Hematopoietic multipotent progenitor cell treated with erythropoietin and hydrocortisone succinate and interleukin-3 and kit ligand, for 4 days (in vitro differentiated cells): ENCODE results near the gene CDH18.

Experiments
- DNase-seq: peaks from one replicate; pipeline ENCODE4 v3.0.0-alpha.2; 2015

Gene CDH18

DNA sequence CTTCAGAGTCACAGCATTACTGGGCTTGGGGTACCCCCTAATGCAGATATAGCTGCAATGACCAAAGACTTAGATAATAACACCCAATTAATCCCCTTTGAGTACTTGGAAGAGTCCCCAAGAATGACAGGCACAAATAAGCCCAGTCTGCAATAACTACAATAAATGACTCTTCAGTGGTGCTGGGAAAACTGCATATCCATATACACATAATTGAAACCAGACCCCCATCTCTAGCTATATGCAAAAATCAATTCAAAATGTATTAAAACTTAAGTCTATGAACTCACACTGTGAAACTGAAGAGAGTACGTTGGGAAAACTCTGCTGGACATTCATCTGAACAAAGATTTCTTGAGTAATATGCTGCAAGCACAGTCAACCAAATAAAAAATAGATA is 422.5 kb downstream of the CDH18 start:
- no peak for DNase-seq

DNA sequence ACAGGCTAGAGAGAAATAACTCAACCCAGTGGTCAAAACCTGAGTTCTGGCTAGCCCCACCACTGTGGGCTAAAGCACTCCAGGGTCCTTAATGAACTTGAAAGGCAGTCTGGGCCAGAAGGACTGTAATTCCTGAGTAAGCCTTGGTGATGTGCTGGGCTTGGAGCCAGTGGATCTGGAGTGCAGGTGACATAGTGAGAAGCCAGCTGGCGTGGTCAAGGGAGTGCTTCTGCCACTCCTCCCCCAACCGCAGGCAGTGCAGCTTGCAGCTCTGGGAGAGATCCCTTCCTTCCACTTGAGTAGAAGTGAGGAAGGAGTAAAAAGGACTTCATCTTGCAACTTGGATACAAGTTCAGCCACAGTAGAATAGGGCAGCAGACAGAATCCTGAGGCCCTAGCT is 424.0 kb downstream of the CDH18 start:
- DNase-seq: no peak

DNA sequence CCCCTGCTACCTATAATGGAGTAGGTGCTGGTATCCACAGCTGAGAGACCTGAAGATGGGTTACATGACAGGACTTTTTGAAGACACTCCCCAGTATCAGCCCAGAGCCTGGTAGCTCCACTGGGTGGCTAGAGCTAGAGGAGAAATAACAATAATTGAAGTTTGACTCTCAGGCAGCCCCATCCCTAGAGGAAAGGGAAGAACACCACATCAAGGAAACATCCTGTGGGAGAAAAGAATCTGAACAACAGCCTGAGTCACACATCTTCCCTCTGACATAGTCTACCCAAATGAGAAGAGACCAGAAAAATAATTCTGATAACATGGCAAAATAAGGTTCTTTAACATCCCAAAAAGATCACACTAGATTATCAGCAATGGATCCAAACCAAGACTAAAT is 432.1 kb downstream of the CDH18 start:
- DNase-seq: no peak

DNA sequence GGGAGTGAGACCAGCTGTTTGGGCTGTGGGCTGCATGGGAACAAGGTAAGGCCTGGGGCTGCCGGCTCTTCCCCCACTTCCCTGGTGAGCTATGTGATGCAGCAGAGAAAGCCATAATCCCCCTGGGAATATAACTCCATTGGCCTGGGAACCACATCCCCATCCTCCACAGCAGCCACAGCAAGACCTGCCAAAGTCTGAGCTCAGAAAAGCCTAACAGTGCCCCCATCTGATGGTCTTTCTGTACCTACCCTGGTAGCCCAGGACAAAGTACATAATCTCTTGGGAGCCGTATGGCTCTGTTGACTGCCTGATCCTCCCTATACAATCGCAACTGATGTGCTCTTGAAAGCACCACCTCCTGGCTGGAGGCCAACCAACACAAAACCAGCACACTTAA is 432.6 kb downstream of the CDH18 start:
- DNase-seq: no peak

DNA sequence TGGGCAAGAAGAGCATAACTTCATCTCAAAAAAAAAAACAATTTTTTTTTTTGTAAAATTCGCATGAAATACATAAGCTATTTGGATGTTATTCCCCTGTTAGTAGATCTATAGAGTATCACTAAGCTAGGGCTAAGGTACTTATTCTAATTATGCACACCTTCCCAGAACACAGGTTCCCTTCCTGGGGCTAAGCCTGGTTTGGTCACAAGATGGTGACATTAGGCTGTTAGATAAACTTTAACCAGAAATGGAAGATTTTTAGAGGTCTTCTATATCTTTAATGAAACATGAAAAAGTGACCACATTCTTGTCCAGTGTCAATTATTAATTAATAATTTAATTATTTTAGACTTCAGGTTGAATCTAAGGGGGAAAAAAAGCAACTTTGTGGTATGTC is 433.5 kb downstream of the CDH18 start:
- DNase-seq: no peak

DNA sequence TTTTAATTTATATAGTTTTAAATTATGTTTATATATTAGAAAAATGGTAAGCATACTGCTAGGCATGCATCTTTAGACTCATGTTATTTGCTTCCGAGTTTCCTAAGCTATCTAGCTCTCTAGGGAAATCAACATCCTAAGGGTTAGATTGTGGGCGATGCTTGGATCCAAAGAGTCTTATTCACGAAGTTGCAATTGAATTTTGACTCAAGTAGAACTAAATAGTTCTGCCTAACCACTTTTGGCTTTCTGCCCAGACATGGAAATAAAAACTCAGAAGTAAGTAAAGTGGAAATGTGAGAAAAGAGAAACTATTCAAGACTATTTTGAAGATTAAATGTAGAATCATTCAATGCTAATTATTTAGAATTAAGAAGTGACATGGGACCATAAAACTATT is 440.4 kb downstream of the CDH18 start:
- DNase-seq: peak; percentile 3

DNA sequence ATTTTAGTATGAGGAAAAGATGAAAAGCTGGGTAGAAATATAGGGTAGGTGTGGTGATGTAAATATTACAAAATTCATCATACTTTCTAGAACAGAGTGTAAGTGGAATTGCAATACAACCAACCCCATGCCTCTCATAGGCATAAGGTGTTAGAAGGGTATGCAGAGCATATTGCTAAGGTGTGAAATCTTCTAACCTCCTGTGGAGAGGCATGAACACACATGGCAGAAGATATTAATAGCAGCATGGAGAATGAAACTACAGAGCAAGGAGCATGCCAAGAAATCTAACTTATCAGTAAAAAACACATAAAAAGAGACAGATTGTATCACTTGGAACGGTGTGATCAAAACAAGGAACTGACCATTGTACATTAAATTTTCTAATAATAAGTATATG is 441.5 kb downstream of the CDH18 start:
- DNase-seq: no peak

DNA sequence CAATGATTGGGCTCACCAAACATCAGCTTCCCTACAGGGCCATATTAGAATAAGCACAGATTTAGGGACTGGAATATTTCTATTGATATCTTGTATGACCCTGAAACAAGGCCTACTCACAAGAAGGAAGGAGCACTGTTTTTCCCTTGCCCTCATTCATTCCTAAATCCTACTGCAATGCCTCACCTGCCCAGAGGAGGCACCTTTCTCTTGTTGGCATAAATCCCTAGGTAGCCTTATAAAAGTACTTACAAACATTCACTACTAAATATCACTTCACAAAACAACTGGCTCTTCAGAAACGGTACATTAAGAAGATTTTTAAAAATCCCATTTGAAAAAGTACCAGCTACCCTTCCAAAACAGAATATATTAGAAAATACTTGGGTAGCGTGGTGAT is 449.4 kb downstream of the CDH18 start:
- DNase-seq: no peak

DNA sequence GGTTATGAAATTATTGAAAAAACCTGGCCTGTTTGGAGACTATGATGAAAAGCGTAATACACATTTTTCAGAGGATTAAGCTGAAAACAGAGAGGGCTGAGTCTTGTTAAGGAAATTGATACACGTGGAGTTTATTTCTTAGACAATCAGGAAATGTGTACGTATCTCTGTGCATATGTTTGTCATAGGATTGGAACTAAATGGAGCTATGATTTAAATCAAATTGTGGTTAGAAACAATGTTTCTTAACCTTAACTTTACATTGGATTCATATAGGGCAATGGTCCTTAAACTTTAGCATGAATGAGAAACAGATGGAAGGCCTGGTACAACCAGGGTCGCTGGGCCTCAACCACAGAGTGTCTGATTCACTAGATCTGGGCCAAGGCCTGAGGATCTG is 451.6 kb downstream of the CDH18 start:
- no peak for DNase-seq

DNA sequence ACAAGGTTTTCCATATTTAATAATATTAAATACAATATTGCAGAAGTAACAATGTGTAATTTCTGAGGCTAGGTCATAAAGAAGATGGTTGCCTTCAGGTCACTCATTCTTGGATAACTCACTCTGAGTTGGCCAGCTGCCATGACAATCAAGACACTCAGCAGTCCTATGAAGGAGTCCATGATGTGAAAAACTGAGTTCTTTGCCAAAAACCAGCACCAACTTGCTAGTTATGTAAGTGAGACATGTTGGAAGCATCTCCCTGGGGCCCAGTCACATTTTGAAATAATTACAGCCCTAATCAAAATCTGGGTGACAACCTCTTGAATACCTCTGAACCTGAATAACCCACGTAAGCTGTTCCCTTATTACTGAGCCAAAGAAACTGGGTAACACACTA is 453.2 kb downstream of the CDH18 start:
- no peak for DNase-seq

DNA sequence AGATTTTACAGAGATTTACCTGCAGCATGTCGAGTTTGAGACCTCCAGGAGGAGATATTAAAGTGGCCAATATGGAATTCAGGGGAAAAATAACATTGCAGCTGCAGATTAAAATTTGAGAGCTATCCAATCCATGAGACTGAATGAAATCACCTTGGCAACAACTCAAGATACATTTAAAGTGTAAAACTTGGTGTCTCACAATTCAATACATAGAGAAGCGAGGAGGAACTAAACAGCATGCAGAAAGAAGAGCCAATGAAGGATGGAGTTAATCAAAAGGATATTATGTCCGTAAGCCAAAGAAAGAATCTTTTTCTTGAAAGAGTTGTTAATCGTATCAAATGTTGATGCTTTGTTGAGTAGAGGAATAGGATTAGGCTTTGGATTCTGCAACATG is 455.1 kb downstream of the CDH18 start:
- no peak for DNase-seq

DNA sequence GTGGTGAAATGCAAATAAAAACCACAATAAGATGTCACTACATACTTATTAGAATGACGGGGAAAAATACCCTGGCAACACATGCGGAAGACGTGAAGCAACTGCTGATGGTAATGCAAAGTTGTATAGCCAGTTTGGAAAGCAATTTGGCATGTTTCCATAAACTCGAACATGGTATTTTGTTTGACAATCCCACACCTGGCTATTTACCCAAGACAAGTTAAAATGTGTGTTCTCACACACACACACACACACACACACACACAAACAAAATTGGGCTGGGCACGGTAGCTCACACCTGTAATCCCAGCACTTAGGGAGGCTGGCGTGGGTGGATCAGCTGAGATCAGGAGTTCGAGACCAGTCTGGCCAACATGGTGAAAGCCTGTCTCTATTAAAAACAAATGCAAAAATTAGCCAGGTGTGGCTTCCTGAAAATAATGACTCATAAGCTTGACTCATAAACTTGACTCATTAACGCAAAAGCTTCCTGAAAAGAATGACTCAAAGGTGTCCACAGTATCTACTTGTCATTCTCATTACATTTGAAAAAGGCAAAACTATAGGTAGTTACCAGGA is 456.5 kb downstream of the CDH18 start:
- DNase-seq: no peak

DNA sequence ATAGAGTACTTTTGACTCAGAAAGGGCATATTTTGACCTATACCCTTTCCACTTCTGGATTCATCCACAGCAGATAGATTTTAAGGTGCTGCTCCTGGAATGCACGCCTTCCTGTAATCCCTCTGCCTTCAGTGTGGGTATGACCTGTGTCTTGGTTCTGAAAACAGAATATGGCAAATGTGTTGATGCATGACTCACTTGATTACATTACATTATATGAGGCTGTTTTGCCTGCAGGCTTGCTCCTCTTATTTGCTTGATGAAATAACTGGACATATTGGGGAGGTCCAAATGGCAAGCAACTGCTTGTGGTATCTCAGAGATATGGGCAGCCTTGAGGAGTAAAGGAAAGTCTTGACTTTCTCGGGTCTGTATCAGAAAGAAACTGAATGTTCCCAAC is 468.6 kb downstream of the CDH18 start:
- DNase-seq: no peak

DNA sequence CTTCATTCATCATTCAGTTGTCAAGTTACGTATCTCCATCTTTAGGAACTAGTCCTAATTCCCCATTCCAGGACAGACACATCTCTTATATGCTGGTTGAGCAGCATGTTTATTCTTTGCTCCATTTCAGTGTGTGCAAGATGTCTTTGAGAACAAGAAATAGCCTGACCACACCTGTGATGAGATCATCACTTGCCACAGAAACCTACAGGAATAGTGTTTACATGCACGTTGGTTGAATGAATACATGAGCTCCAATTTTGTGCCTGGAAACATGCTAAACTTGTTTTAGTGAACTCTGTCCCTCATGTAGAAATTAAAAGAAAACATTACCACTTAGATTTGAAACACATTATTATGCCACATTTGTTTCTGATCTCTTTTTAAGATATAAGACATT is 489.1 kb downstream of the CDH18 start:
- no peak for DNase-seq

DNA sequence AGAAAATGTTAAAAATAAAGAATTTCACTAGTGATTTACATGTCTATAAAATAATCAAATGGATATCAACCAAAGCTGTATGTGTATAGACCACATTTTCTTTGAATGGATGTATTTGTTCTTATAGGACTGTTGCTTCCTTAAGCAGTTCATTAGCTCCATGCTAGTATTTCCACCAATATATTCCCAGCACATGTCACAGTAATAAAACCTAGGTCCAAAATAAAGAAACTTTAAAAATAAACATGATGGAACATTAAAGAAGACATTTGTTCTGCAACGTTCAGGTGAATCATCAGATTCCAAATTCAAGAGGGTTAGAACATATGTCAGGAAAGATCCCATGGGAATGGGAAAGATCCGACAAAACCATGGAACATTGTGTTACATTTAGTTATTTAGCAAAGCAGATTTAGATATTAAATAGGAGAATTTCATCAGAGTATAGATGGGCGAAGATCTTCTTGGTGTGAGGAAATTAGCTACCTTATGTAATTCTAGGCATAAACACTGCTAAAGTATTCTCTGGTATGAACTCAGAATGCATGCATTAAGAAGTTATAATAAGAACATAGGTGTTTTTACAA is 490.7 kb downstream of the CDH18 start:
- no peak for DNase-seq

DNA sequence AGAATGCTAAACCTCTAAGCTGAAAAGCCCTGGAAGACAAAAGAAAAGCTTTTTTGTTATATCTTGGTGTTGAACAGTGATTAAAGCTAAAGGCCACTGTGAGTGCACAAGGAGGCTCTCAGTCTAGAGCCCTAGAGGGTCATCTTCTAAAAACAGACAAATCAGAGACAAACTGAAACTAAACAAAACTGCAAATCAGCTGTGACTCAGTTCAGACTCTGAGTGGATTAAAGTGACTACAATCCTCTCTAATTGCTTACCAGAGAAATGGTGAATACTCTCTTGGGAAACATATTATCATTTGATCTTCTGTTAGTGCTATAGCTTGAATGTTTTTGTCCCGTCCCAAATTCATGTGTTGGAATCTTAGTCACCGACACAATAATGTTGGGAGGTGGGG is 491.9 kb downstream of the CDH18 start:
- no peak for DNase-seq

DNA sequence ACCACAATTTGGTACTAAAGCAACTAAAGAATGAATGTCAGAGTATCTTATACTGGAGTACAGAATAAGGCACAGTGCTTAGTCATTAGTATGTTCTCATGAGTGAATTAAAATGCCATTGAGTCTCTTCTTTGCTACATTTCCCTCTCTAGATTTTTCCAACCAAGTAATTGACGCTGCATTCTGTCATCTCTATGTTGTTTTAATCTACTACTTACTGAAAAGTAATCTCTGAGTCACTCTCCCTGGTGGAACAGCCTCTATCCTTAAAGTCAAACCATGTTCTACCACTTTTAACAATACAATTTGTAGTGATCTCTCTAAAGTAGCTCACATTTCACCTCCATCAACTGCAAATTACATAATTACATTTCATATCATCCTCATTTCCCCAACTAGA is 495.1 kb downstream of the CDH18 start:
- DNase-seq: no peak

DNA sequence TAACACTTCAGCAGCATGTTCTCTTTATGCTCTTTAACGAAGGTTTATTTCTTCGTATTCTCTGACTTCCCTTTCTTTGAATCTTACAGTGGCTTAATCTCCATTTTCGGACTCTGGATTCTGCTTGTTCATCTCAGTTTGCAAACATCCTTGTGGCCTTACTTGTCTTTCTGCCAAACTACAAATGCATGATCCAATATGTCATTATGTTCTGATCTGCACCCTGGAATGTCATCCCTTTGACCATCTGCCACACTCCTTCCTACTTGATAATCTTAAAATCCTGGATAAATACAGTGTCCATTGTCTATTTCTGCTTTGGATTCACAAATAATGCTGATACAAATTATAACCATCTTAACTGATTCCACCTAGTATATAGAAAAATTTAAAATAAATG is 499.2 kb downstream of the CDH18 start:
- no peak for DNase-seq

DNA sequence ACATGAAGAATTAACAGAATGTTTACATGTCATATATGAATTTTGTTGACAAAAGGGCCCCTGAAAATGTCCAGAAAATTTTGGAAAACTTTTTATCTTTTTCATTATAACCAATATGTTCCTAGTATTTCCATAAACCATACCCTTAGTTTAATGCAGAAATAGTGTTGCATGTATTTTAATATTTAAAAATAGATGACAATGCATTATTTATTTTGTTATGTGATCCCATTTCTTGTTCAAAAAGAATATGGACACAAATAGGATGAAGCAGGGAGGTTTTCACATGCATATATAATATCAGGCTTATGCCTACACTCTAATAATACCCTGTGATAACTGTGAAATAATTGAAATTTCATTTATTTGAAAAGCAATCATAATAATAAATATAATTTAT is 500.5 kb downstream of the CDH18 start:
- no peak for DNase-seq

DNA sequence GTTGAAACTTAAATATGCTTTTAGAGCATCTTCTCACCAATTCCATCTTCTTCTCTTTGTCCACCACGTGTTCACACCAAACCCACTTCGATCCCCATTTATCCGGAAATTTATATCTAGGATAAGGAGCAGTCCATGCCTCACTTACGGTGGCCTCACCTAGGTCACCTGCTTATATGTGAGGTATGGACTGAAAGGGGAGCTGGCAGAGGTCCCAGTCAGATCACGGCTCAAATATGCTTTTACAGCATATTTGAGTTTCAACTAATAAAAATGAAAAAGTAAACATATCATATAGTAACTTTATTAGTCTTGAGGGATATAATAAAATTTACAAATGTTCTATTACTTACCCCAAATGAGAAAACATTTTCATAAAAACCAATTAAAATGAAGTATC is 508.4 kb downstream of the CDH18 start:
- no peak for DNase-seq

DNA sequence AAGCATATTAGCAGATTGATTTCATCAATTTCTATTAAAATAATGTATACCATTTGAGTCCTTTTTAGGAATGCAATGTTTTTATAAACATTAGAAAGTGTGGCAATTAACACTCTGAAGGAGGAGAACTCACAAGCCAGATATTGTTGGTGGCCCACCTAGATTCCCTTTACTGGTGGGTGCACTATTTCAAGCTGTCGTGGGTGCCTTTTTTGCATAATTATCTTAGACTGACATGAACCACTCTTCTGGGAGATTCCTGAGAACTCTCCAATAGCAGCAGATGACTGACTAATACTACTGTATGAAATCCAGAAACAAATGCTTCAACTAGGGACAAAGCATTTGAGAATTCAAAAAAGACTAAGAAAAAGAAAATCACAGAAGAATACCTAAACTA is 526.0 kb downstream of the CDH18 start:
- no peak for DNase-seq

DNA sequence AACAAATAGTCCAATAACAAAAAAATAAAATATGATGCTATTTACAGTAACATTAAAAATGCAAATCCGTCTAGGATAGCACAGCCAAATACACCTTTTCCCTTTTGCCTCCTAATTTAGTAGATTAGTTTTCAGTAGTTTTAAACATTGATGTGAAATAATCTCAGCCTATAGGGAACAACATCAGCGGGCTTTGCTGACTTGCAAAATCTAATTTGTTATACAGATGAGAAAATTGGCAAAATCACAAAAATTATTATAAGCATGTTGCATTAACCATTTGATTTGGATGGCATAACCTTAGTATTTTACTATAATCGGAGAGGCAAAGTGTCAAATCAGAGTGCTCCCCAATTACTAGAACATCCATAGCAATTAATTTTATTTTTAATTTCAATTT is 563.5 kb downstream of the CDH18 start:
- no peak for DNase-seq
